Fibroblast of villous mesenchyme (primary cell): Measurements from ENCODE around the gene FLNC. TPM values are rescaled to one million over a fixed set of nuclear protein-coding genes. Genes with fewer than 3 reads are reported as not detected.
A peak's percentile ranks its signal among the peaks of the same experiment; 100 is the strongest.

ENCODE experiments used
- DNase-seq: peaks from one replicate; pipeline ENCODE4 v3.0.0-alpha.2; 2010; ENCODE audit warnings: low read depth
- H3K4me3 ChIP-seq: 2 replicates; pipeline ENCODE4 v1.5.1; 2011; ENCODE audit warnings: low read depth, mild to moderate bottlenecking, low read length
- CTCF ChIP-seq: IDR thresholded peaks from 2 replicates; pipeline ENCODE4 v1.5.1; 2012; ENCODE audit warnings: low read depth, mild to moderate bottlenecking, low read length; ENCODE audit not compliant: insufficient read depth
- total RNA-seq: library from RNA; depleted of rRNA; stranded (reverse); fragments of >200 nt; gene quantifications from 2 replicates; pipeline ENCODE4 v1.2.3, GENCODE V29; 2012

FLNC gene
- total RNA-seq, 1 donor = 185 TPM

DNA sequence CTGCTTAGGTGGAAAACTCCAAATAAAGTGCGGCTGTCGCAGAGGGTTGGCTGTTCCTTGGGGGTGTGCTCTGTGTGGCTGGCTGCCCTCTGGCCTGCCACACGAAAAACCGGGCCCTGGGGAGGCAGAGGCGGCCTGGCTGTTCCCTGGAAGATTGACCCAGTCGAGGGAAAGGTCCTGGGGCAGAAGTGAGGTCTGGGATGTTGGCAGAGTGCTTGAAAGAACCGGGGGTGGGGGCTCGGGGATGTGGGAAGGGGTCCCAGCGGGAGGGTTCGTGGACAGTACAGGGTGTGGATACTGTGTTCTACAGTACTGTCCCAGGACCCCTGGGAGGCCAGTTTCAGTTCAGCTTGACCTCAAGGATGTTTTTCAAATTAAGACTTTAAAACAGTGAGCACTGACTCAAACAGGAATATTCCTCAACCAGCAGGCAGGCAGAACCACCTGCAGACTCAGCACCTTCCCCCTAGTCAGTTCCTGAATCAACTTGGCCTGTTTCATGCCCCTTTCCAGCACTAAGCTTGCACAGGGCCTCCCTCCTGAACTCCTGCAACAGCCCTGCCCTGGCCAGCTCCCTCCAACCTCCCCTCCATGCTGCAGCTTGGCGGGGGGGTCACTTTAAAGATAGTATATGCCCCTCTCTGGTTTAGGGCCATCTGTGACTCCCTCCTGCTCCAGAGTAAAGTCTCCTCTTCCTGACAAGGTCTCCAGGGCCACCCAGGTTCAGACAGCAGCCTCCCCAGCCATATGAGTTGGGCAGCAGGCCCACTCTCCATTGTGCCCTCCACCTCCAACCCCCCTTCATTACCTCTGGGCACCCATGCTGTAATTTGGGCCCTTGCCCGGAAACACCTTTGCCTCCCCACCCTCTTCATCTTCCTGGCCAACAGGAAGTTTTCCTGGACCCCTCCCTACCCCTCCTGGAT lies 29.3 kb downstream of the FLNC start:
- H3K4me3 ChIP-seq = no peak overlapping the region
- TF ChIP-seq CTCF = no peak
- no peak for DNase-seq

- peak; percentile 25 for TF ChIP-seq CTCF
- DNase-seq = peak; percentile 56
- H3K4me3 ChIP-seq = no peak overlapping the region
Observed at GRCh38 chr7:128860158-128861073, 30.2 kb downstream of the FLNC start.

DNA sequence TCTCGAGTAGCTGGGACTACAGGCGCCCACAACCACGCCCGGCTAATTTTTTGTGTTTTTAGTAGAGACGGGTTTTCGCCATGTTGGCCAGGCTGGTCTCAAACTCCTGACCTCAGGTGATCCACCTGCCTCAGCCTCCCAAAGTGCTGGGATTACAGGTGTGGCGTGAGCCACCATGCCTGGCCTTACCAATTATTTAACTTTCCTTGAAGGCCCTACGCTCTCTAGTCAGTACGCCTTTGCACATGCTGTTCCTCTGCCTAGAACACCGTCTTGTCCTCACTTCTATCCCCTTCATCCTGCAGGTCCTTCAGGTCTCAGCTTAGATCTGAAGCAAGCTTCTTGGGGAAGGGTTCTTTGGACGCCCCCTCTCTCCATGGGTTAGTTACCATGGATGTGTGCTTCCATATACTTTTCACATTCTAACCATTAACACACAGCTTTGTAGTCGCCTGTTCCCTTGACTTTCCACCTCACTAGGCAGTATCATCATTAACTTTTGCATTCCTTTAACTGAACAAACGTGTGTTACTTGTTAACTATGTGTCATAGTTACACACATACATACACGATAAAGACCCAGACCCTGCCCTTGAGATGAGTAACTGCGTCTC lies 31.9 kb downstream of the FLNC start:
- peak overlapping the region; percentile 87 for H3K4me3 ChIP-seq
- TF ChIP-seq CTCF = no peak
- no peak for DNase-seq

DNA sequence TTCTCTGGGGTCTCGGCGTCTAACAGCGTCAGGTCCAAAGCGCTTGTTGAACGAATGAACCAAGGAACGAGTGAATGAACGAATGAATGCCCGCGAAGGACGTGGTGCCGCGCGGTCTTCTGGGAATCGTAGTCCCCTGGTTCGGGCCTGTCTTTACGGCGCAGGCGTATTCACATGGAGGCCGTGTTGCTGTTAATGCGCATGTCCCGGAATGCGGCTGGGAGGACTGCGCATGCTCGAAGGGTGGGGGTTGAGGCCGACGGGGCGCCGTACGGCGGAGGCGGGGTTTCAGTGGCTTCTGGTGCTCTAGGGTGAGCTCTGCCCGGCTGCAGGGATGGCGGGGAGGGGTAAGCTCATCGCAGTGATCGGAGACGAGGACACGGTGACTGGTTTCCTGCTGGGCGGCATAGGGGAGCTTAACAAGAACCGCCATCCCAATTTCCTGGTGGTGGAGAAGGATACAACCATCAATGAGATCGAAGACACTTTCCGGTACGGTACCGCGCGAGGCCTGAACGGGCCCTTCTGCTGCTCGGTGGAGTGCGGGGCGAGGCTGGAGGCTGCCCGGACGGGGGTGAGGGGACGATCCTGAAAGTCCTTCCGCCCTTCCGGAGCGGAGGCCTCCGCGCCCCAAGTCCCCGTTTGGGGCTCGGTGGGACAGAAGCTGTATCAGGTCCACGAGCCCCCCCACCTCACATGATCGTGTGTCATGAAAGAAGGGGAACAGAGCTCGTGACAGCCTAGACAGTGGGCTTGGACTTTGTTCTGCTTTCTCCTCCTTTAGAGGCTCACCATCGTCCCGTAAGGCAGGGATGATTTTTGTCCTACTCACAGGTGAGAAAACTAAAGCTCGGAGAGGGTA lies 32.6 kb downstream of the FLNC start, which contains the start of gene ATP6V1F:
Gene ATP6V1F (plus strand): TSS at position 286 of the 862 bp plus-strand sequence. CDS start 49 bp downstream, at position 335.
- peak within 1 kb of the TSS; percentile 87 for H3K4me3 ChIP-seq
- peak; percentile 98 for DNase-seq
- peak; percentile 8 for TF ChIP-seq CTCF

- TF ChIP-seq CTCF = peak; percentile 63
- peak overlapping the region; percentile 87 for H3K4me3 ChIP-seq
- peak; percentile 66 for DNase-seq
Observed at GRCh38 chr7:128863433-128863989, 33.3 kb downstream of the FLNC start.
